Suprapubic skin (tissue), 4 donors: ENCODE data around the gene NAT8L.

ENCODE experiments used
- EP300 ChIP-seq: sonication (generic); formaldehyde crosslinking; IDR thresholded peaks from one replicate; pipeline ENCODE4 v1.6.1; 2017; ENCODE audit warnings: antibody characterized with exemption
- POLR2A ChIP-seq, 2 donors: fragments of 450-650 bp; IDR thresholded peaks; one replicate each; pipeline ENCODE4 v1.6.1; 2017; ENCODE audit warnings: antibody characterized with exemption in 2 of 2, mild to moderate bottlenecking in 2 of 2, moderate library complexity in 2 of 2
- POLR2AphosphoS5 ChIP-seq, 3 donors: sonication (generic); formaldehyde crosslinking; IDR thresholded peaks; one replicate each; pipeline ENCODE4 v1.6.1; 2017; ENCODE audit warnings: antibody characterized with exemption in 3 of 3
- TF ChIP-seq, protein P1 (sequence below), 2 donors: fragments of 200-600 bp in 1 of 2; fragments of 450-650 bp in 1 of 2; sonication (generic) in 1 of 2; IDR thresholded peaks; one replicate each; pipeline ENCODE4 v1.5.1; 2016 to 2019; ENCODE audit warnings: antibody characterized with exemption in 2 of 2, mild to moderate bottlenecking in 1 of 2, moderate library complexity in 1 of 2

GRCh38 chr4:2066571-2067445, 7.7 kb downstream of the NAT8L start:
- TF ChIP-seq, protein P1, sequence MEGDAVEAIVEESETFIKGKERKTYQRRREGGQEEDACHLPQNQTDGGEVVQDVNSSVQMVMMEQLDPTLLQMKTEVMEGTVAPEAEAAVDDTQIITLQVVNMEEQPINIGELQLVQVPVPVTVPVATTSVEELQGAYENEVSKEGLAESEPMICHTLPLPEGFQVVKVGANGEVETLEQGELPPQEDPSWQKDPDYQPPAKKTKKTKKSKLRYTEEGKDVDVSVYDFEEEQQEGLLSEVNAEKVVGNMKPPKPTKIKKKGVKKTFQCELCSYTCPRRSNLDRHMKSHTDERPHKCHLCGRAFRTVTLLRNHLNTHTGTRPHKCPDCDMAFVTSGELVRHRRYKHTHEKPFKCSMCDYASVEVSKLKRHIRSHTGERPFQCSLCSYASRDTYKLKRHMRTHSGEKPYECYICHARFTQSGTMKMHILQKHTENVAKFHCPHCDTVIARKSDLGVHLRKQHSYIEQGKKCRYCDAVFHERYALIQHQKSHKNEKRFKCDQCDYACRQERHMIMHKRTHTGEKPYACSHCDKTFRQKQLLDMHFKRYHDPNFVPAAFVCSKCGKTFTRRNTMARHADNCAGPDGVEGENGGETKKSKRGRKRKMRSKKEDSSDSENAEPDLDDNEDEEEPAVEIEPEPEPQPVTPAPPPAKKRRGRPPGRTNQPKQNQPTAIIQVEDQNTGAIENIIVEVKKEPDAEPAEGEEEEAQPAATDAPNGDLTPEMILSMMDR (IDR thresholded peaks at IDR 0.05): no peak
- TF ChIP-seq POLR2A (IDR thresholded peaks at IDR 0.05) (no peak), POLR2AphosphoS5 (IDR thresholded peaks at IDR 0.05) (no peak), EP300 (no peak)
